ENCODE measurements around the gene ATXN7. TPM values are rescaled to one million over a fixed set of nuclear protein-coding genes. Genes with fewer than 3 reads are reported as not detected.

ATXN7 gene
- total RNA-seq, 3 donors from 2014 or later (not counting 1 experiment from before 2014, with no cell fraction given), result 126 to 176 (median 146) TPM

DNA sequence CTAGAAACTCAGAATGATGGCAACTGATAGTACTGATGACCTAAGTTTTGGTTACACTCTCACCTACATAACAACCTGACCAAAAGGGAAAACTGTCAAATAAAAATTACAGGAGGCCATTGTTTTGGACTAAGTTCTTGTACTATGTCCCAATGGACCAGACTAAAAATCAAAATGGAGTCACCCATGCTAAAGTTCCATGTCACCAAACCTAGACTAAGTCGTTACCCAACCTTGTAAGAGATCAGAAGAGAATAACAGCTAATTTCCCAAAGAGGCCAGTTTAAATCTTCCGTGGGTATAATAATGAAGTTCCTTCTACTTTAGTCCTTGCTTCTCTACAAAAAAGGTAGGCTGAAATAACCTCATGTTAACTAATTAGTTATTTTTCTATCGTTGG, 12.4 kb upstream of the ATXN7 start:
- no peaks in the 10 kb centered on the region for H3K36me3 Mint-ChIP-seq

DNA sequence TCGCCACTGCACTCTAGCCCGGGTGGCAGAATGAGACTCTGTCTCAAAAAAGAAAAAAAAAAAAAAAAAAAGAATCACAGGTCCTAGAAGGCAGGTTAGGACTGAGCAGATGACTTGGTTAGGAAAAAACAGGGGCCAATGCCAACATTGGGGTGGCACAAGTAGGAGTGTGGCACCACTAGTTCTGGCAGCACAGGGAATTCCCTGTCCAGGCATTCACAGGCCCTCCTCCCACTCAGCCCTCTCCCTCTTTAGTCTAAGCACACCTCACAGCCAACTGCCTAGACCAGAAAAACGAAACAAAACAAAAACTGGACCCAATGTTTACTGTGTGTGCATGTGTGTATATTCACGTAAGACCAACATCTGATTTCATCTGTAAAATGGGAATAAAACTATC, 10.6 kb upstream of the ATXN7 start:
- H3K27me3 Mint-ChIP-seq (ENCODE audit: low read depth in 2 of 2), result no peaks in the 10 kb centered on the region
- peaks cover 5 to 18% of the 10 kb centered on the region in 2 donors for H3K4me1 Mint-ChIP-seq
- H3K36me3 ChIP-seq (ENCODE audit: control insufficient read depth, insufficient read depth, low read length), result no peaks in the 10 kb centered on the region
- TF ChIP-seq, protein P1, sequence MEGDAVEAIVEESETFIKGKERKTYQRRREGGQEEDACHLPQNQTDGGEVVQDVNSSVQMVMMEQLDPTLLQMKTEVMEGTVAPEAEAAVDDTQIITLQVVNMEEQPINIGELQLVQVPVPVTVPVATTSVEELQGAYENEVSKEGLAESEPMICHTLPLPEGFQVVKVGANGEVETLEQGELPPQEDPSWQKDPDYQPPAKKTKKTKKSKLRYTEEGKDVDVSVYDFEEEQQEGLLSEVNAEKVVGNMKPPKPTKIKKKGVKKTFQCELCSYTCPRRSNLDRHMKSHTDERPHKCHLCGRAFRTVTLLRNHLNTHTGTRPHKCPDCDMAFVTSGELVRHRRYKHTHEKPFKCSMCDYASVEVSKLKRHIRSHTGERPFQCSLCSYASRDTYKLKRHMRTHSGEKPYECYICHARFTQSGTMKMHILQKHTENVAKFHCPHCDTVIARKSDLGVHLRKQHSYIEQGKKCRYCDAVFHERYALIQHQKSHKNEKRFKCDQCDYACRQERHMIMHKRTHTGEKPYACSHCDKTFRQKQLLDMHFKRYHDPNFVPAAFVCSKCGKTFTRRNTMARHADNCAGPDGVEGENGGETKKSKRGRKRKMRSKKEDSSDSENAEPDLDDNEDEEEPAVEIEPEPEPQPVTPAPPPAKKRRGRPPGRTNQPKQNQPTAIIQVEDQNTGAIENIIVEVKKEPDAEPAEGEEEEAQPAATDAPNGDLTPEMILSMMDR (IDR thresholded peaks at IDR 0.05), result no peak
- no peak overlapping the region for H3K4me3 Mint-ChIP-seq
- no peaks in the 10 kb centered on the region for H3K9me3 Mint-ChIP-seq
- intact Hi-C loops (cut with micrococcal nuclease), result no loop called here
- no peak overlapping the region for H3K27ac Mint-ChIP-seq
- no peaks in the 10 kb centered on the region for H3K9me3 ChIP-seq (ENCODE audit: control insufficient read depth, insufficient read depth, low read length)
- WGBS (ENCODE audit: insufficient coverage), result 91% methylated on average over 2 of the region's 4 CpGs
- no peak for ATAC-seq
- no peak overlapping the region for H3K27ac ChIP-seq (ENCODE audit: low read length)
- no peaks in the 10 kb centered on the region for H3K27me3 ChIP-seq (ENCODE audit: control insufficient read depth, insufficient read depth, low read length)
- no peak for DNase-seq
- H3K4me3 ChIP-seq (ENCODE audit: low read length), result no peak overlapping the region
- H3K4me1 ChIP-seq (ENCODE audit: control insufficient read depth, insufficient read depth, low read length), result no peaks in the 10 kb centered on the region
- no peaks in the 10 kb centered on the region for H3K36me3 Mint-ChIP-seq

More for the DNA sequence above, 12.4 kb upstream of the ATXN7 start:
- intact Hi-C loops (cut with micrococcal nuclease), result no loop called here
- ATAC-seq, result no peak
- no peak overlapping the region for H3K27ac ChIP-seq (ENCODE audit: low read length)
- H3K4me1 ChIP-seq (ENCODE audit: control insufficient read depth, insufficient read depth, low read length), result no peaks in the 10 kb centered on the region
- no peaks in the 10 kb centered on the region for H3K27me3 Mint-ChIP-seq (ENCODE audit: low read depth in 2 of 2)
- H3K9me3 Mint-ChIP-seq, result no peaks in the 10 kb centered on the region
- no peak overlapping the region for H3K27ac Mint-ChIP-seq
- no peaks in the 10 kb centered on the region for H3K9me3 ChIP-seq (ENCODE audit: control insufficient read depth, insufficient read depth, low read length)
- no peaks in the 10 kb centered on the region for H3K27me3 ChIP-seq (ENCODE audit: control insufficient read depth, insufficient read depth, low read length)
- TF ChIP-seq, protein P1 (IDR thresholded peaks at IDR 0.05), result no peak
- DNase-seq, result no peak
- no peak overlapping the region for H3K4me3 ChIP-seq (ENCODE audit: low read length)
- H3K4me3 Mint-ChIP-seq, result no peak overlapping the region
- 97% methylated on average over 3 of the region's 3 CpGs for WGBS (ENCODE audit: insufficient coverage)
- H3K4me1 Mint-ChIP-seq, result peaks cover 5 to 18% of the 10 kb centered on the region in 2 donors
- H3K36me3 ChIP-seq (ENCODE audit: control insufficient read depth, insufficient read depth, low read length), result no peaks in the 10 kb centered on the region

DNA sequence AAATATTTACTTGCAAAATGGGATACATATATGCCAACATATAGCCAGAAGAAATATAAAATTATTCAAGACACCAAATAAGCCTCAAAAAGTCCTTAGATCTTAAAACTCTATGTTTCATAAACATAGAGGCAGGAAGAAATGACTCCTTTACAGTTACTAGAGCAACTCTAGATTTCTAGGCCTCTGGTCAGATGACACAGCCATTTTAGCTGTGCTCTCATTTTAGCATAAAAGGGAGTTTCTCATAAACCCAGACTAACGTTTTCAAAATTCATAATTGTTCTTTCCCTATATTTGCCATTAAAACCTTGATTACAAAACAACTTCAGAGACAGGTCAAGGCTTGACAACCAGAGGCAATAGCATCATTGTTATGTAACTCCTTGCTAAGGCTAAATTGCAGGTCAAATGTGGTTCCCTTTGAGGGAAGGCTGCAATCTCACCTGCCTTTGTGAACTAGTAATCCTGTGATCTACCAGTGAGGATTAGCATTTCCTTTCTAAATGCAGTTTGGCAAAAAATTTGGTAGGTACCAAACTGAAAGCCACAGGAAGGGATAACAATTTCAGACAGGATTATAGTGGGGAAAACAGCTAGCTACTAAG, 8.2 kb upstream of the ATXN7 start:
- Mint-ChIP-seq H3K36me3 (no peaks in the 10 kb centered on the region), H3K9me3 (no peaks in the 10 kb centered on the region), H3K27me3 (ENCODE audit: low read depth in 2 of 2) (no peaks in the 10 kb centered on the region), H3K4me1 (peaks cover 12 to 31% of the 10 kb centered on the region in 2 donors), H3K4me3 (no peak overlapping the region), H3K27ac (peak overlapping the region in 1 of 2 donors; percentile 19)
- TF ChIP-seq, protein P1 (IDR thresholded peaks at IDR 0.05), result no peak
- H3K27me3 ChIP-seq (ENCODE audit: control insufficient read depth, insufficient read depth, low read length), result no peaks in the 10 kb centered on the region
- 47% methylated on average over 1 of the region's 1 CpG for WGBS (ENCODE audit: insufficient coverage)
- no peaks in the 10 kb centered on the region for H3K4me1 ChIP-seq (ENCODE audit: control insufficient read depth, insufficient read depth, low read length)
- intact Hi-C loops (cut with micrococcal nuclease), result no loop called here
- H3K27ac ChIP-seq (ENCODE audit: low read length), result no peak overlapping the region
- no peaks in the 10 kb centered on the region for H3K36me3 ChIP-seq (ENCODE audit: control insufficient read depth, insufficient read depth, low read length)
- H3K9me3 ChIP-seq (ENCODE audit: control insufficient read depth, insufficient read depth, low read length), result no peaks in the 10 kb centered on the region
- ATAC-seq (no peak), DNase-seq (no peak)
- H3K4me3 ChIP-seq (ENCODE audit: low read length), result no peak overlapping the region

DNA sequence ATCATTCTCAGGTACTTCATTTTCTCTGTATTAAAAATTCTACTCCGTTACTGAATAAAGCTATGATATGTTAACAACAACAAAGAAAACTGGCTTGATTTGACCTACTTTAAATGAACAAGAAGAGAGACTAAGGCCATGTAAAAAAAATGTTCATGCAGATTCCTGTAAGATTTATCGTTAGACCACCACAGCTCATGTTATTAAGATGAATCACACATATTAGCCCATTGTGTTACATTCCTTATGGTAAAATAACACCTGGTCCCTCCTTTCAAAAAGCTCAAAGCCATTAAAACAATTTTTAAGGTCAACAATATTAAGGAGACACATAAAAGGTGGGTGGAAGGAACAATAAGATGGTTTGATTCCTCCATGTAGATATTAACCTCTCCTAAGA, 6.4 kb upstream of the ATXN7 start:
- H3K9me3 Mint-ChIP-seq, result no peaks in the 10 kb centered on the region
- H3K36me3 ChIP-seq (ENCODE audit: control insufficient read depth, insufficient read depth, low read length), result no peaks in the 10 kb centered on the region

More for the DNA sequence above, 6.4 kb upstream of the ATXN7 start:
- no peak overlapping the region for H3K4me3 Mint-ChIP-seq
- no peaks in the 10 kb centered on the region for H3K36me3 Mint-ChIP-seq
- intact Hi-C loops (cut with micrococcal nuclease), result no loop called here
- peaks cover 24 to 30% of the 10 kb centered on the region in 2 donors for H3K4me1 Mint-ChIP-seq
- Histone ChIP-seq H3K4me1 (ENCODE audit: control insufficient read depth, insufficient read depth, low read length) (no peaks in the 10 kb centered on the region), H3K27me3 (ENCODE audit: control insufficient read depth, insufficient read depth, low read length) (no peaks in the 10 kb centered on the region), H3K4me3 (ENCODE audit: low read length) (no peak overlapping the region), H3K27ac (ENCODE audit: low read length) (no peak overlapping the region), H3K9me3 (ENCODE audit: control insufficient read depth, insufficient read depth, low read length) (no peaks in the 10 kb centered on the region)
- WGBS (ENCODE audit: insufficient coverage), result 100% methylated on average over 1 of the region's 2 CpGs
- no peaks in the 10 kb centered on the region for H3K27me3 Mint-ChIP-seq (ENCODE audit: low read depth in 2 of 2)
- DNase-seq (no peak), ATAC-seq (no peak)
- no peak overlapping the region for H3K27ac Mint-ChIP-seq
- TF ChIP-seq, protein P1 (IDR thresholded peaks at IDR 0.05), result no peak

Data from natural killer cell (primary cell).